Tibial nerve (tissue), 4 donors: Measurements from ENCODE around the gene RRM2. TPM values are rescaled to one million over a fixed set of nuclear protein-coding genes. Genes with fewer than 3 reads are reported as not detected.

Source experiments
- DNase-seq, 2 donors: peaks; one replicate each; pipeline ENCODE4 v3.0.0-alpha.2; 2019; ENCODE audit warnings: low spot score in 2 of 2
- H3K27ac ChIP-seq, 4 donors: fragments of 200-600 bp; sonication (generic) in 3 of 4; one replicate each; pipeline ENCODE4 v1.5.1; 2017 to 2019; ENCODE audit warnings: mild to moderate bottlenecking in 1 of 4
- H3K27me3 ChIP-seq, 2 donors: fragments of 200-600 bp; sonication (generic) in 1 of 2; one replicate each; pipeline versions ENCODE4 v1.5.1 to v1.6.0; 2017 to 2019
- H3K36me3 ChIP-seq, 3 donors: fragments of 200-600 bp; sonication (generic); one replicate each; pipeline ENCODE4 v1.5.1; 2018 to 2019
- H3K4me1 ChIP-seq, 4 donors: fragments of 200-600 bp; sonication (generic) in 3 of 4; one replicate each; pipeline ENCODE4 v1.5.1; 2017 to 2019
- H3K4me3 ChIP-seq, 4 donors: fragments of 200-600 bp; sonication (generic) in 3 of 4; one replicate each; pipeline ENCODE4 v1.5.1; 2017 to 2019; ENCODE audit warnings: mild to moderate bottlenecking in 1 of 4, moderate library complexity in 1 of 4
- H3K9me3 ChIP-seq, 4 donors: fragments of 200-600 bp; sonication (generic) in 3 of 4; one replicate each; pipeline ENCODE4 v1.5.1; 2017 to 2019
- CTCF ChIP-seq, 5 experiments: fragments of 200-600 bp in 3 of 5; fragments of 450-650 bp in 2 of 5; sonication (generic) in 3 of 5; IDR thresholded peaks; one replicate each; pipeline ENCODE4 v1.5.1; 2016 to 2019; ENCODE audit warnings: antibody characterized with exemption in 5 of 5, mild to moderate bottlenecking in 3 of 5, moderate library complexity in 2 of 5
- EP300 ChIP-seq, 2 donors: sonication (generic); formaldehyde crosslinking; IDR thresholded peaks; one replicate each; pipeline ENCODE4 v1.6.1; 2017; ENCODE audit warnings: antibody characterized with exemption in 2 of 2, mild to moderate bottlenecking in 1 of 2
- POLR2A ChIP-seq, 2 donors: fragments of 450-650 bp; IDR thresholded peaks; one replicate each; pipeline ENCODE4 v1.6.1; 2017; ENCODE audit warnings: antibody characterized with exemption in 2 of 2, mild to moderate bottlenecking in 2 of 2, moderate library complexity in 2 of 2
- WGBS, 2 donors: methylation state at CpG; one replicate each; pipeline ENCODE4 v1.1.5; 2018; 5-methylcytosine and 5-hydroxymethylcytosine counted together
- total RNA-seq, 4 donors: library from RNA; depleted of rRNA; stranded (reverse); fragments of >200 nt; gene quantifications; one replicate each; pipeline ENCODE4 v1.1.0, GENCODE V29; 2016

RRM2 gene
- total RNA-seq, 4 donors from 2014 or later, result 0.59 to 0.60 TPM; not detected in 2

DNA sequence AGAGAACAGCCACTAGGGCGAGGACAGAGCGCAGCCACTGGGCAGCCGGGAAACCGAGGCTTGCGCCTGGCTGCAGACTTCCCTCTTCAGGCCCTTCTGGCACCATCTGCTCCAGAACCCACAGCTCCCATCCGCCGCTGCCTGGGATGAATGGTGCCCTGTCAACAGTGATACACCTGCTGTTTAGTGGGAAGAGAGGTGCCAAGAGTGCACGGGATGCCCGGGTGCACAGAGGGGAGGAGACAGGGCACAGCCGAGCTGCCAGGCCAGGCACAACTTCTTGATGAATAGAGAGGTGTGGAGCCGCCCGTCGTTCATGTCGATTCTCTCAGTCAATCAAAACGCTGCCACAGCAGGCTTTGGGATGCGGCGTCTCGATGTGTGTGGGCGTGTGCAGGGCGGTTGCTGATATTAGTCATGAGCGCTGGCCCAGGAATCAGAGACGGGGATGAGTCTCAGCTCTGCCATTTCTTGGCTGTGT is 39.5 kb downstream of the RRM2 start:
- no peak for DNase-seq
- 49 to 62% methylated on average over 22 of the region's 22 CpGs for WGBS, 2 donors
- Histone ChIP-seq H3K4me1 (peaks cover 0 to 13% (median 1%) of the 10 kb centered on the region in 4 donors), H3K27me3 (no peaks in the 10 kb centered on the region), H3K27ac (no peak overlapping the region), H3K4me3 (no peak overlapping the region), H3K36me3 (no peaks in the 10 kb centered on the region), H3K9me3 (no peaks in the 10 kb centered on the region)
- TF ChIP-seq POLR2A (IDR thresholded peaks at IDR 0.05), result no peak

- DNase-seq, result no peak
- 49 to 64% methylated on average over 15 to 17 of the region's 18 CpGs for WGBS, 2 donors
- Histone ChIP-seq H3K4me1 (peaks cover 0 to 13% (median 1%) of the 10 kb centered on the region in 4 donors), H3K9me3 (no peaks in the 10 kb centered on the region), H3K27ac (no peak overlapping the region), H3K27me3 (no peaks in the 10 kb centered on the region), H3K36me3 (no peaks in the 10 kb centered on the region), H3K4me3 (no peak overlapping the region)
- no peak for TF ChIP-seq CTCF (IDR thresholded peaks at IDR 0.05)
- no peak for TF ChIP-seq EP300 (IDR thresholded peaks at IDR 0.05)
- no peak for TF ChIP-seq POLR2A (IDR thresholded peaks at IDR 0.05)
Observed at GRCh38 chr2:10162586-10163497, 40.3 kb downstream of the RRM2 start.

- H3K4me1 ChIP-seq, result peaks cover 0 to 13% (median 1%) of the 10 kb centered on the region in 4 donors
- no peak for DNase-seq
- H3K4me3 ChIP-seq, result no peak overlapping the region
- WGBS, 2 donors, result 78 to 82% methylated on average over 16 to 18 of the region's 18 CpGs
- no peaks in the 10 kb centered on the region for H3K36me3 ChIP-seq
- H3K9me3 ChIP-seq, result no peaks in the 10 kb centered on the region
- TF ChIP-seq POLR2A (IDR thresholded peaks at IDR 0.05), result no peak
- no peak for TF ChIP-seq EP300 (IDR thresholded peaks at IDR 0.05)
- no peak for TF ChIP-seq CTCF (IDR thresholded peaks at IDR 0.05)
- H3K27ac ChIP-seq, result no peak overlapping the region
- no peaks in the 10 kb centered on the region for H3K27me3 ChIP-seq
Observed at GRCh38 chr2:10163498-10164486, 41.3 kb downstream of the RRM2 start.

DNA sequence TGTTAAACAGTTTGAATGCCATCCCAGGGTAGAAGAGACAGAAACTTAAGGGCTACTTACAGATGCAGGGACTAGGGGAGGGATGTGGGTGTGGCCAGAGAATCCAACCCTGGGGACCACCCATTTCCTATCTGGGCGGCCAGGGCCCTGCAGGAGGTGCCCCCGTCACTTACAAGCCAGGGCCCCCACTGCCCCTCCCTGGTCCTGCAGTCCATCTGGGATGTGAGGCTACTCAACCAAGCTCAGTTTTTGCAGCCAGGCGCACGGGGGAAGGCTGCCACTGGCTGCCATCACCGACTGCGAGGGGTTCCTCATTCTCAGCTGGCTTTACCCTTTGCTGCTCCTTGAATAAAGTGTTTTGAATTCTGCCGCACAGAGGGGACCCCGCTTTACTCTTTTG is 42.1 kb downstream of the RRM2 start:
- no peak for DNase-seq
- no peaks in the 10 kb centered on the region for H3K36me3 ChIP-seq
- no peak overlapping the region for H3K4me3 ChIP-seq
- TF ChIP-seq POLR2A (IDR thresholded peaks at IDR 0.05), result no peak
- TF ChIP-seq EP300 (IDR thresholded peaks at IDR 0.05), result no peak
- TF ChIP-seq CTCF (IDR thresholded peaks at IDR 0.05), result no peak
- no peaks in the 10 kb centered on the region for H3K27me3 ChIP-seq
- WGBS, 2 donors, result 83 to 92% methylated on average over 8 of the region's 8 CpGs
- H3K4me1 ChIP-seq, result peaks cover 0 to 13% (median 4%) of the 10 kb centered on the region in 4 donors
- no peak overlapping the region for H3K27ac ChIP-seq
- H3K9me3 ChIP-seq, result no peaks in the 10 kb centered on the region

DNA sequence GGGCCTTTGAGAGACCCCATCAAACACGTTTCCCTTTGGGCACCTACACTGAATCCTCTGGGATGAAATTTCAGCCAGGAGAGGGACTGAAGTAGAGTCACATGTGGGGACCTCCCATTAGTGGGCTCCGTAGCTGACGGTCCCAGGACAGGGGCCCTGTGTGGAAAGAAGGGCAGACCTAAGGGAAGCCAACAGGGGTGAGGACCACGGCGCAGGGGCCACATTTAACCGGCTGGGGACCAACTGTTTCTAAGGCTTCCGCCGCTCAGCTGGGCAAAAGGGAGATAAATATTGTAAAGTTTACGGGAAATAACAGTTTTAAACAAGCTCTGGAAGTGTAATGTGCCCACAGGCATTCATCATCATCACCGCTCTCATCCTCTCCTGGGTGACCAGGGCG is 42.7 kb downstream of the RRM2 start:
- Histone ChIP-seq H3K27me3 (no peaks in the 10 kb centered on the region), H3K36me3 (no peaks in the 10 kb centered on the region), H3K4me1 (peaks cover 0 to 13% (median 5%) of the 10 kb centered on the region in 4 donors), H3K27ac (no peak overlapping the region), H3K4me3 (no peak overlapping the region), H3K9me3 (no peaks in the 10 kb centered on the region)
- no peak for TF ChIP-seq EP300 (IDR thresholded peaks at IDR 0.05)
- no peak for TF ChIP-seq CTCF (IDR thresholded peaks at IDR 0.05)
- TF ChIP-seq POLR2A (IDR thresholded peaks at IDR 0.05), result no peak
- DNase-seq, result no peak
- WGBS, 2 donors, result 88 to 96% methylated on average over 11 of the region's 11 CpGs
